Measurements from ENCODE around the gene MAP6.

Gene MAP6

GRCh38 chr11:75679566-75679965, 10.7 kb upstream of the MAP6 start:
- no peak for TF ChIP-seq CTCF (IDR thresholded peaks at IDR 0.05; ENCODE audit: extremely low read depth, insufficient read depth, missing control alignments)
- no peak for DNase-seq (ENCODE audit: low spot score)
- in situ Hi-C loops (cut with MboI; ENCODE audit: low pct_unique_long_range_greater_than_20kb, low sequenced_read_pairs, unreplicated experiment): no loop called here

- in situ Hi-C loops (cut with MboI; ENCODE audit: low pct_unique_long_range_greater_than_20kb, low sequenced_read_pairs, unreplicated experiment): no loop called here
- TF ChIP-seq CTCF (IDR thresholded peaks at IDR 0.05; ENCODE audit: extremely low read depth, insufficient read depth, missing control alignments): no peak
- DNase-seq (ENCODE audit: low spot score): no peak
Observed at GRCh38 chr11:75678620-75679259, 9.9 kb upstream of the MAP6 start.

- no peak for TF ChIP-seq CTCF (IDR thresholded peaks at IDR 0.05; ENCODE audit: extremely low read depth, insufficient read depth, missing control alignments)
- in situ Hi-C loops (cut with MboI; ENCODE audit: low pct_unique_long_range_greater_than_20kb, low sequenced_read_pairs, unreplicated experiment): no loop called here
- DNase-seq (ENCODE audit: low spot score): no peak
Observed at GRCh38 chr11:75677909-75678308, 9.1 kb upstream of the MAP6 start.

GRCh38 chr11:75677275-75677674, 8.4 kb upstream of the MAP6 start:
- peak; percentile 44 for DNase-seq (ENCODE audit: low spot score)
- TF ChIP-seq CTCF (IDR thresholded peaks at IDR 0.05; ENCODE audit: extremely low read depth, insufficient read depth, missing control alignments): no peak
- in situ Hi-C loops (cut with MboI; ENCODE audit: low pct_unique_long_range_greater_than_20kb, low sequenced_read_pairs, unreplicated experiment): no loop called here

GRCh38 chr11:75673977-75674582, 5.2 kb upstream of the MAP6 start:
- in situ Hi-C loops (cut with MboI; ENCODE audit: low pct_unique_long_range_greater_than_20kb, low sequenced_read_pairs, unreplicated experiment): no loop called here
- no peak for TF ChIP-seq CTCF (IDR thresholded peaks at IDR 0.05; ENCODE audit: extremely low read depth, insufficient read depth, missing control alignments)
- no peak for DNase-seq (ENCODE audit: low spot score)

- TF ChIP-seq CTCF (IDR thresholded peaks at IDR 0.05; ENCODE audit: extremely low read depth, insufficient read depth, missing control alignments): no peak
- in situ Hi-C loops (cut with MboI; ENCODE audit: low pct_unique_long_range_greater_than_20kb, low sequenced_read_pairs, unreplicated experiment): no loop called here
- peak; percentile 85 for DNase-seq (ENCODE audit: low spot score)
Observed at GRCh38 chr11:75667831-75668450, 897 bp downstream of the MAP6 start.

All from GM13977 (cell line).